Cortex of kidney (tissue), 1 donor: ENCODE data around the gene FIBCD1.
"Not testable (repeated sequence)": the region's sequence is repeated elsewhere in the genome, so short reads cannot be mapped to it uniquely, and the experiment has no call there.

Experiments
- DNase-seq: peaks from one replicate; lab custom pipeline; 2025; lab: John Stamatoyannopoulos, UW

Gene FIBCD1

GRCh38 chr9:130954925-130955324, 15.9 kb upstream of the FIBCD1 start:
- not testable (repeated sequence) for DNase-seq

- no peak for DNase-seq
Measured at GRCh38 chr9:130954317-130954716, 15.3 kb upstream of the FIBCD1 start.

DNA sequence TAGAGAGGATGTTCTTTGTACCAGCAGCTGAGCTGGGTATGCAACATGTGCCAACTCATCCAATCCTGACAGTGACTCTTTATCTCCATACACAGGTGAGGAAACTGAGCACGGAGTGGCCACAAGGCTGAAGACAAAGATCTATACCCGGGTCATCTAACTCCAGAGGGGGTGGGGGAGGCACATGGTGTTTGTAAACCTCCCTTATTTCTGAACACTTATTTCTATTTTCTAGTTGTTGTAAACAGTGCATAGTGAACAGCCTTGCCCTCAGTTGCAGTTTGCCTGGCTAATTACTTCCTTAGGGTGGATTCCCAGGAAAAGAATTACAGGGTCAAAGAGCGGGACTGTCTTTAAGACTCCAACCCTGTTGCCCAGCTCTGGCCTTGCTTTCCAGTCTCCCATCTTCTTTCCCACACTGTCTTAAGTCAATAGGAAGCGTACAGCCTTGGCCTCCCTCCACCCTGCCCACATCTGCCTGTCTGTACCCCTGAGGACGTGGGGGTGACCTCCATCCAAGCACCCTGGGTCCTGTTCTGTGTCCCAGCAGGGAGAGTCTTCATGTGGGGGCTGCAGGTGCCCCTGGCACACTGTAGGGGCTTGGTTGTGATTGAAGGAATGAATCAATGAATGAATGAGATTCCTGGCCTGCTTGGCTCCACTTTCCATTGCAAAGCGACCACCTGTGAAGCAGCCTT, 13.2 kb upstream of the FIBCD1 start:
- no peak for DNase-seq

DNA sequence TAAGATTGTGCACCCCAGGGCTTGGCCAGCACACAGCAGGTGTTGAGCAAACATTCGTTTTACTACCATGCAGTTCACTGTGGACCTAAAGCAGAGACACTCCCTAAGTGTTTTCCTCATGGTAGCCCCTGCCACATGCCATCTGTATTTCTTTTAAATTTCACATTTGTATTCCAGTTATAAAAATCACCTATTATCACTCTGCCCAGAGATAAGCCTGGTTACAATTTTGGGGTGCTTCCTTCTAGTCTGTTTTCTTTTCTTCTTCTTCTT, 10.9 kb upstream of the FIBCD1 start:
- DNase-seq, result no peak

GRCh38 chr9:130949188-130950038, 10.4 kb upstream of the FIBCD1 start:
- DNase-seq, result no peak

GRCh38 chr9:130948266-130948665, 9.2 kb upstream of the FIBCD1 start:
- DNase-seq, result no peak

GRCh38 chr9:130947618-130948140, 8.6 kb upstream of the FIBCD1 start:
- DNase-seq, result no peak

- no peak for DNase-seq
Measured at GRCh38 chr9:130946766-130947617, 7.9 kb upstream of the FIBCD1 start.

GRCh38 chr9:130945173-130945572, 6.1 kb upstream of the FIBCD1 start:
- DNase-seq, result no peak

DNA sequence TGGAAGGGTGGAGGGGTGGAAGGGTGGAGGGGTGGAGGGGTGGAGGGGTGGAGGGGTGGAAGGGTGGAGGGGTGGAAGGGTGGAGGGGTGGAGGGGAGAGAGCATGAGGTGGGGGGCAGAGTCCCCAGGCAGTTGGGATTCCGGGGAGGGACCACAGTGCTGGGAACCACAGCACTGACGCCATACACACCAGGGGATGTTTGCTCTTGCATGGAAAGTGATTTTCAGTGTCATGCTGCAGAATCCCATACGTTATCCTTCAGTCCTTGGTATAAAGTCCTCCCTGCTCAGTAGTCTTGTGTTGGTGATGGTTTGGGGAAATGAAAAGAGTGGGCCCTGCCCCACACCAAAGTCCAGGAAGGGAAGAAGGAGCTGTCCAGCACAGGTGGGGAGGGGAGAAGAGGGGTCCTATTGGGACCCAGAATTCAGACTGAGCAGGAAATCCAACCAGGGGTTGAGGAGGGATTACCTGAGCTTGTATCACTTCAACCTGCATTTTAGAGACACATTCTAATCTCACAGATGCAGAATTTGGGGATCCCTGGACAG, 5.5 kb upstream of the FIBCD1 start:
- DNase-seq, result no peak

- DNase-seq, result no peak
Measured at GRCh38 chr9:130943777-130944176, 4.7 kb upstream of the FIBCD1 start.

DNA sequence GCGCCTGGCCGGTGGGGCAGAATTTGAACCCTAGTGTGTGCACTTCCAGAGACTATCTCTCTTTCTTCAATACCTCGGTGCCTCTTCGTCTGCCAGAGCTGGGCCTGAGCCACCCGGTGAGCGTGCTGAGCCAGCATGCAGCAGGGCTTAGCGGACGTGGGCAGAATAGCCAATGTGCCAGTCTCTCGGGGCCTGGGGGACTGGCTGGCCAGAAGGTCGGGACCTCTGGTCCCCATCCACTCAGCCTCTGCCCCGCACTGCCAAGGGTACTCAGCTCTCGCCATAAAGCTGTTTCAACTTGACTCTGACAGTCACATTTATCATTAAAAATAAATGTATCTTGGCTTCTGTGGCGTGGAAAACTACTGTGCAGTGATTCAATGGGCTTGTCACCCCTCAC, 4.2 kb upstream of the FIBCD1 start:
- no peak for DNase-seq

- no peak for DNase-seq
Measured at GRCh38 chr9:130942679-130943078, 3.6 kb upstream of the FIBCD1 start.

GRCh38 chr9:130942084-130942483, 3.0 kb upstream of the FIBCD1 start:
- DNase-seq, result no peak

DNA sequence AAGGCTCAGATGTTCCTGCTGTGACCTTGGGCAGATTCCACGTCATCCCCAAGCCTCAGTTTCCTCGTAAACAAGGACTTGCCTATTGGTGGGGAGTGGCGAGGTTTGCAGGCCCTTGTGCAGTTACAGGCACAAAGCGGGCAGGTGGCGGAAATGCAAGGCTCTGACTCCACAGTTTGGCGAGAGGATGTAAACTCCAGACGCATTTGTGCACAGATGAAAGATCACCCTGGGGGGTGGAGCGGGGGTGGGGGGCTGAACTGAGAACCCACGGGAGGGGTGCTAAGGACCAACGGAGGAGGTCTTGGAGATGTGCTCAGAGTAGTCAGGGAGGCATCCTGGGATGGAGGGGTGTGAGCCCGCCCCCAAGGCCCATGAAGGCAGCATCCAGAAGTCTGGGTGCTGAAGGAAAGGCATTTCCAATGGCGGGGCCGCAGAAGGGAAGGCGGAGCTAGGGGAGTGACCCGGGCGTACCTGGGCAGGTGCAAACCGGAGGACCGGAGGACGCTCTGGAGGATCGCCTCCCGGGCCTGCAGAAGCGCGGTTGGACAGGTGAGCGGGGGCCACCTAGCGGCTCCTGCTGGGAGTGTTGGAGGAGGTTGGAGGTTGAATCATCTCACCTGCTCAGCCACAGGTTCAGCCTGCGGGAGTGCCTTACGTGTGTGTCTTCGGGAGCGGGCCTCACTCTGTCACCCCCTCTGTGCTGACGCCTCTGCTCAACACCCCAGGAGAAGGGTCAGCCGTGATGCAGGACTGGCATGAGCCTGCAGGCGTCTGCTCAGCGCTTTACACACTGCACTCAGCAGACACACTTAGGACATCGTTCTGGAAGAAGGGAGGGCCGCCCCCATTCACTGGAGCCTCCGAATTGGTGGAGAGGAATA, 1.9 kb upstream of the FIBCD1 start:
- no peak for DNase-seq

DNA sequence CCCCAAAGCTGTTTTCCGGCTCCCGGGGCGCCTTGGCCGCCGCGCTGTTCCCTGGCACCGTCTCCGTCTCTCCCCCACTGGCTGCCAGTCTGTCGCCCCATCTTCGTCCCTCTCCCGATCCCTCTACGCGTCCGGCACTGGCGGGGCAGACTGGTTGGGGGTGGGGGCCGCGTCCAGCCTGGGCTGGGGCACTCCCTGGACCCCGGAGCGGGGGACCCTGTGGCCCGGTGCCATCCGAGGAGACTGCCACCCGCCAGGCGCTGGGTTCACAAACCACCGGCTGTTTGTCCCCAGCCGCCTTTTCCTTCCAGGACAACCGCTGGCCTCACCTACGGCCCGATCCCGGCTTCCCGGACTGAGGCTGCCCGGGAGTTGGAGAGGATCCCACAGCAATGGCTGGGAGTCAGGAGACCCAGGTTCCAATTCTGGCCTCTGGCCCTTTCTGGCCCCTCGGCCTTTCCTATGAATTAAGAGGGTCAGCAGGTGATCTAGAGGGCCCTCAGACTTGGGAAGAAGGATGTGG, 1.0 kb upstream of the FIBCD1 start:
- DNase-seq, result no peak

GRCh38 chr9:130939405-130940026, 469 bp upstream of the FIBCD1 start:
- no peak for DNase-seq

DNA sequence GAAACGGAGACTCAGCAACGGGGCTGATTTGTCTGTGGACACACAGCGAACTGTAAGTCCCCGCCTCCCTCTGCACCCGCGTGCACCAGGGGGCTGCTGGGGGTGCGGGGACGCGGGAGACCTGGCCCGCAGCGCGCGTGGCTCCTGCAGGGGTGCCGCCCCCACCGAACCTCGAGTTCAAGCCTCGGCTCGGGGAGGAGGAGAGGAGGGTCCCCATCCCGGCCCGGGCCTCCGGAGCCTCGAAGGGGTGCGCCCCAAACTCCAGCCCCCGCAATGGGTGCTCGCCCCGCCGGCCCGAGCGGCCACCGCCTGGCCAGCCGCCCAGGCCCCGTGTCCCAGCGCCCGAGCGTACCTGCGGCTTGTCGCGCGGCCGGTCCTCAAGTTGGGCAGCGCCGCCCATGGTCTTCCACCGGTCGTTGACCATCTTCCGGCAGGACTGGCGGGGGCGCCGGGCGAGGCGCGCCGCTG, 829 bp downstream of the FIBCD1 start:
- no peak for DNase-seq

DNA sequence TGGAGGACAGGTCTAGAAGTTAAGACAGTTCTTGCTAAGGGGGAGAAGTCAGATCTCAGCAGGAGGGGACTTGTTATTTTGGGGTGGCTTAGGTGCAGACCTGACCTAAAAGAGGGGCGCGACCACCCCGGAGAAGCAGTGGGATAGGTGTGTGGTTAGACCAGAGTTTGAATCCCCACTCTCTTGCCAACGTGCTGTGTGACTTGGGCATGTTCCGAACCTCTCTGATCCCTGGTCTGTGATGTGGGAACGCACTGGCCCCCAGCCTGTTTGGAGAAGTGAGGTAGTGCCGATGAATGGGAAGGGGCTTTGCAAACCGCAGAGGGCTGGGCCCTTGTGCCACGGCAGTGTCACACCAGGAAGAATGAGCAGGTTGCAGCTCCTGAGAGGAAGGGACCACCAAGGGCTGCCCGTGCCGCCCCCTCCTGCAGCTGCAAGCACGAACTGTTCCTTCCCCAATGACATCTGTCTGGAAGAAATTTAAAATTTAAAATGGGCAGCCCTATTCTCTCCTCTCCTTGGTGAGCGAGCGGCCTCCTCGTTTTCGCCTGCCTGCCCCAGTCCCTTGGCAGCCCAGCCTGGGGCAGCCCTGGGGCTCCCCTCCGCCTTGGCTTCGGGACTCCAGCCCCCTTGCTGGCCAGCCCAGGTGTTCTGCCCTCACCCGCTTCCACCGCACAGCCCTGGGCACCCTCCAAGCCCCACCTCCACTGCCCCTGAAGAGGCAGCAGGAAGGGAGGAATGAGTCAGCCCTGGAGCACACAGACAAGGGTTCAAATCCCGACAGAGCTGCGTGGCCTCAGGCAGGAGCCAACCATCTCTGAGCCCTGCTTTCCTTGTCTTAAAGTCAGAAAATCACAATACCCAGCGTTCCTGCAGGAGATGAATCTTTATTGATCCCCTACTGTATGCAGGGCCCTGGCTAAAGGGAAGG, 1.6 kb downstream of the FIBCD1 start:
- no peak for DNase-seq
